Spinal cord (tissue), 10 donors: ENCODE results near the gene TSPYL4. TPM values are rescaled to one million over a fixed set of nuclear protein-coding genes. Genes with fewer than 3 reads are reported as not detected.
A peak's percentile ranks its signal among the peaks of the same experiment; 100 is the strongest.

Experiments used
- DNase-seq, 6 donors: peaks; one replicate each; pipeline versions ENCODE4 v3.0.0 to v3.0.0-alpha.2; 2013 to 2015; ENCODE audit warnings: low spot score in 6 of 6, low read depth in 4 of 6
- H3K27ac ChIP-seq: one replicate; pipeline ENCODE4 v1.5.1; 2013; ENCODE audit warnings: low read depth, low read length, control low read depth
- H3K27me3 ChIP-seq: one replicate; pipeline ENCODE4 v1.6.1; 2013; ENCODE audit warnings: low read length; ENCODE audit not compliant: control insufficient read depth, insufficient read depth
- H3K36me3 ChIP-seq: one replicate; pipeline ENCODE4 v1.6.1; 2013; ENCODE audit warnings: low read length; ENCODE audit not compliant: control insufficient read depth, insufficient read depth
- H3K4me1 ChIP-seq: one replicate; pipeline ENCODE4 v1.6.1; 2013; ENCODE audit warnings: low read length; ENCODE audit not compliant: control insufficient read depth, insufficient read depth
- H3K4me3 ChIP-seq: one replicate; pipeline ENCODE4 v1.5.1; 2013; ENCODE audit warnings: low read depth, low read length, control low read depth
- H3K9me3 ChIP-seq: one replicate; pipeline ENCODE4 v1.6.1; 2013; ENCODE audit warnings: low read length; ENCODE audit not compliant: control insufficient read depth, insufficient read depth
- WGBS: methylation state at CpG from one replicate; pipeline ENCODE4 v1.1.5; 2013; ENCODE audit warnings: missing lambda C conversion rate; ENCODE audit not compliant: insufficient coverage; 5-methylcytosine and 5-hydroxymethylcytosine counted together
- polyA plus RNA-seq, 2 donors: library from polyadenylated mRNA; unstranded; fragments of 120-200 nt; gene quantifications; one replicate each; pipeline ENCODE4 v1.2.1, GENCODE V29; 2013; ENCODE audit not compliant: insufficient read length in 2 of 2
- total RNA-seq, 2 donors: library from RNA; depleted of rRNA in 1 of 2; stranded (reverse); fragments of 120-200 nt in 1 of 2; fragments of >200 nt in 1 of 2; gene quantifications; one replicate each; pipeline versions ENCODE4 v1.2.3 to v1.2.4, GENCODE V29; 2013 to 2014
- donor health status: healthy.

Gene TSPYL4
- total and polyA plus RNA-seq, 4 donors = 57.6 to 162 (median 119) TPM

GRCh38 chr6:116239856-116240255 is 14.0 kb downstream of the TSPYL4 start:
- Histone ChIP-seq H3K27me3 (no peaks in the 10 kb centered on the region), H3K27ac (no peak overlapping the region), H3K4me1 (no peaks in the 10 kb centered on the region), H3K9me3 (no peaks in the 10 kb centered on the region), H3K4me3 (no peak overlapping the region), H3K36me3 (no peaks in the 10 kb centered on the region)
- WGBS = 100% methylated on average over 1 of the region's 1 CpG
- DNase-seq = no peak

- H3K36me3 ChIP-seq = no peaks in the 10 kb centered on the region
- no CpG with 5 or more reads among the region's 2 CpGs for WGBS
- DNase-seq = no peak
- H3K4me1 ChIP-seq = no peaks in the 10 kb centered on the region
- H3K4me3 ChIP-seq = no peak overlapping the region
- H3K27me3 ChIP-seq = no peaks in the 10 kb centered on the region
- H3K27ac ChIP-seq = no peak overlapping the region
- no peaks in the 10 kb centered on the region for H3K9me3 ChIP-seq
Measured at GRCh38 chr6:116239256-116239655, 14.6 kb downstream of the TSPYL4 start.

GRCh38 chr6:116238083-116238482 is 15.8 kb downstream of the TSPYL4 start:
- 80% methylated on average over 1 of the region's 2 CpGs for WGBS
- DNase-seq = no peak
- Histone ChIP-seq H3K9me3 (no peaks in the 10 kb centered on the region), H3K4me1 (no peaks in the 10 kb centered on the region), H3K27ac (no peak overlapping the region), H3K27me3 (no peaks in the 10 kb centered on the region), H3K36me3 (no peaks in the 10 kb centered on the region), H3K4me3 (no peak overlapping the region)

- Histone ChIP-seq H3K4me3 (no peak overlapping the region), H3K4me1 (no peaks in the 10 kb centered on the region), H3K9me3 (no peaks in the 10 kb centered on the region), H3K36me3 (no peaks in the 10 kb centered on the region), H3K27ac (no peak overlapping the region), H3K27me3 (no peaks in the 10 kb centered on the region)
- DNase-seq = no peak
- 83% methylated on average over 2 of the region's 3 CpGs for WGBS
Measured at GRCh38 chr6:116234689-116235088, 19.2 kb downstream of the TSPYL4 start.

- Histone ChIP-seq H3K36me3 (no peaks in the 10 kb centered on the region), H3K27ac (peak overlapping the region; percentile 74), H3K4me3 (peak overlapping the region; percentile 59), H3K27me3 (no peaks in the 10 kb centered on the region), H3K9me3 (no peaks in the 10 kb centered on the region), H3K4me1 (no peaks in the 10 kb centered on the region)
- DNase-seq = peak; percentile 96 to 100 (median 99)
- 14% methylated on average over 12 of the region's 17 CpGs for WGBS
Measured at GRCh38 chr6:116229287-116229913, 24.5 kb downstream of the TSPYL4 start.

- Histone ChIP-seq H3K36me3 (no peaks in the 10 kb centered on the region), H3K27ac (no peak overlapping the region), H3K4me1 (no peaks in the 10 kb centered on the region), H3K9me3 (no peaks in the 10 kb centered on the region), H3K4me3 (no peak overlapping the region), H3K27me3 (no peaks in the 10 kb centered on the region)
- no peak for DNase-seq
- WGBS = no CpG with 5 or more reads among the region's 3 CpGs
Measured at GRCh38 chr6:116223355-116223754, 30.5 kb downstream of the TSPYL4 start.

GRCh38 chr6:116221911-116222310 is 32.0 kb downstream of the TSPYL4 start:
- Histone ChIP-seq H3K36me3 (no peaks in the 10 kb centered on the region), H3K4me3 (no peak overlapping the region), H3K4me1 (no peaks in the 10 kb centered on the region), H3K27me3 (no peaks in the 10 kb centered on the region), H3K9me3 (no peaks in the 10 kb centered on the region), H3K27ac (no peak overlapping the region)
- no peak for DNase-seq
- WGBS = no CpG with 5 or more reads among the region's 2 CpGs

- no peaks in the 10 kb centered on the region for H3K9me3 ChIP-seq
- no peaks in the 10 kb centered on the region for H3K4me1 ChIP-seq
- no CpG with 5 or more reads among the region's 3 CpGs for WGBS
- no peak overlapping the region for H3K27ac ChIP-seq
- DNase-seq = no peak
- H3K4me3 ChIP-seq = no peak overlapping the region
- H3K36me3 ChIP-seq = no peaks in the 10 kb centered on the region
- no peaks in the 10 kb centered on the region for H3K27me3 ChIP-seq
Measured at GRCh38 chr6:116221067-116221466, 32.8 kb downstream of the TSPYL4 start.

- Histone ChIP-seq H3K27me3 (no peaks in the 10 kb centered on the region), H3K9me3 (no peaks in the 10 kb centered on the region), H3K27ac (no peak overlapping the region), H3K4me1 (no peaks in the 10 kb centered on the region), H3K4me3 (no peak overlapping the region), H3K36me3 (no peaks in the 10 kb centered on the region)
- no peak for DNase-seq
- WGBS = 76% methylated on average over 3 of the region's 5 CpGs
Measured at GRCh38 chr6:116218866-116219265, 35.0 kb downstream of the TSPYL4 start.

- H3K27ac ChIP-seq = no peak overlapping the region
- H3K4me3 ChIP-seq = no peak overlapping the region
- no peaks in the 10 kb centered on the region for H3K4me1 ChIP-seq
- no peaks in the 10 kb centered on the region for H3K27me3 ChIP-seq
- H3K9me3 ChIP-seq = no peaks in the 10 kb centered on the region
- no peaks in the 10 kb centered on the region for H3K36me3 ChIP-seq
- peak in 2 of 6 donors; percentile 27 to 57 for DNase-seq
- WGBS = no CpG with 5 or more reads among the region's 3 CpGs
Measured at GRCh38 chr6:116218172-116218633, 35.7 kb downstream of the TSPYL4 start.
